Neural progenitor cell (in vitro differentiated cells): Measurements from ENCODE around the gene TMEM202.

ENCODE experiments used
- EZH2 ChIP-seq: fragments of 200-600 bp; sonication (generic); IDR thresholded peaks from 2 replicates; pipeline ENCODE4 v1.6.1; 2017; ENCODE audit warnings: antibody characterized with exemption, mild to moderate bottlenecking, moderate library complexity
- TF ChIP-seq, protein P1 (sequence below): fragments of 200-600 bp; sonication (generic); IDR thresholded peaks from 2 replicates; pipeline ENCODE4 v1.5.1; 2017; ENCODE audit warnings: antibody characterized with exemption, mild to moderate bottlenecking

- TF ChIP-seq EZH2: no peak
- TF ChIP-seq, protein P1, sequence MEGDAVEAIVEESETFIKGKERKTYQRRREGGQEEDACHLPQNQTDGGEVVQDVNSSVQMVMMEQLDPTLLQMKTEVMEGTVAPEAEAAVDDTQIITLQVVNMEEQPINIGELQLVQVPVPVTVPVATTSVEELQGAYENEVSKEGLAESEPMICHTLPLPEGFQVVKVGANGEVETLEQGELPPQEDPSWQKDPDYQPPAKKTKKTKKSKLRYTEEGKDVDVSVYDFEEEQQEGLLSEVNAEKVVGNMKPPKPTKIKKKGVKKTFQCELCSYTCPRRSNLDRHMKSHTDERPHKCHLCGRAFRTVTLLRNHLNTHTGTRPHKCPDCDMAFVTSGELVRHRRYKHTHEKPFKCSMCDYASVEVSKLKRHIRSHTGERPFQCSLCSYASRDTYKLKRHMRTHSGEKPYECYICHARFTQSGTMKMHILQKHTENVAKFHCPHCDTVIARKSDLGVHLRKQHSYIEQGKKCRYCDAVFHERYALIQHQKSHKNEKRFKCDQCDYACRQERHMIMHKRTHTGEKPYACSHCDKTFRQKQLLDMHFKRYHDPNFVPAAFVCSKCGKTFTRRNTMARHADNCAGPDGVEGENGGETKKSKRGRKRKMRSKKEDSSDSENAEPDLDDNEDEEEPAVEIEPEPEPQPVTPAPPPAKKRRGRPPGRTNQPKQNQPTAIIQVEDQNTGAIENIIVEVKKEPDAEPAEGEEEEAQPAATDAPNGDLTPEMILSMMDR: no peak
These were observed 543 bp downstream of the TMEM202 start for GRCh38 chr15:72398648-72399047.
